Measurements from ENCODE around the gene CD200R1. TPM values are rescaled to one million over a fixed set of nuclear protein-coding genes. Genes with fewer than 3 reads are reported as not detected.

Gene CD200R1
- total and polyA plus RNA-seq, 7 donors = 0.06 to 0.79 (median 0.50) TPM

DNA sequence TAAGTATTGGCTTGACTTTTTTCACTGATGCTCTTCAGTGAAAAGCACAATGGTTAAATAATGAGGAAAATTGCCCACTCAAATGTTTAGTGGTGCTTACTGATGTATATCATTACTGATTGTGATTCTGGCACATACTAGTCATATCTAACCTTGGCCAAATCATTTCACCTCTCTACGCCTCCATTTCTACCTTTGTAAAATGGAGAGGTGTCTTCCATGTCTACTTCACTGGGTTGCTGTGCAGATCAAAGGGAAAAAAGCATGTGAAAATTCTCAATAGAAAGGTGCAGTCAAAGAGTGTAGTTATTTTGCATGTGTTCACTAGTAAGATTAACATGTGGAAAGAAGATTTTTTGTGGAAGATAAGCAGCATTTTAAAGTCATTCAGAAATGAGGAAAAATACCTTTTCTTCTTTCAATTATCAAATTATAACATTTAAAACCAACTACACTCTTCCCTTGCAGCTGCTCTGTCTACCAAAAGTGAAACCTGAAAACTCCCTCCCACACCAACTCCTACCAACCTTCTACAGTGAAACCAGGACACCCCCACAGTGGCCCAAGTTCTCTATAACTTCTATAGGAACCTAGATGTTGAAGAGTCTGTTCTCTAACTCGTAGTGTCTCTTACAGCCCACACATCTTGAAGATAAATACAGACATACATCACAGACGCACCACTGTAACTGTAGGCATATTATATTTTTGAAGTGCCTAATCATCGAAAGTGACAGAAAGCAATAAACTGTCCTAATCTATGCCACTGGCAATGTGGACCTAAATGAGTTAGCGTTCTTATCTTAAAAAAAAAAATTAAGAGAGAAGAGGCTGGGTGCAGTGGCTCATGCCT, 1.4 kb downstream of the CD200R1 start:
- intact Hi-C loops (cut with DNase I) = loop anchor here in 1 of 2 donors (10.0 kb wide), 1 partner anchor 239 kb away; no protein-coding TSS in a partner anchor
- H3K27ac ChIP-seq = no peak overlapping the region
- peaks cover 0 to 6% (median 2%) of the 10 kb centered on the region in 3 donors for H3K27me3 ChIP-seq (ENCODE audit: insufficient read depth in 3 of 3, low read length in 2 of 3)
- no peaks in the 10 kb centered on the region for H3K9me3 ChIP-seq
- no peaks in the 10 kb centered on the region for H3K4me1 ChIP-seq
- no peak for ATAC-seq
- peak overlapping the region; percentile 39 for H3K4me3 ChIP-seq
- H3K36me3 ChIP-seq (ENCODE audit: insufficient read depth in 1 of 2, low read depth in 1 of 2) = no peaks in the 10 kb centered on the region
- WGBS, 3 donors = 79 to 81% (median 80%) methylated on average over 5 of the region's 5 CpGs
- TF ChIP-seq, protein P1, sequence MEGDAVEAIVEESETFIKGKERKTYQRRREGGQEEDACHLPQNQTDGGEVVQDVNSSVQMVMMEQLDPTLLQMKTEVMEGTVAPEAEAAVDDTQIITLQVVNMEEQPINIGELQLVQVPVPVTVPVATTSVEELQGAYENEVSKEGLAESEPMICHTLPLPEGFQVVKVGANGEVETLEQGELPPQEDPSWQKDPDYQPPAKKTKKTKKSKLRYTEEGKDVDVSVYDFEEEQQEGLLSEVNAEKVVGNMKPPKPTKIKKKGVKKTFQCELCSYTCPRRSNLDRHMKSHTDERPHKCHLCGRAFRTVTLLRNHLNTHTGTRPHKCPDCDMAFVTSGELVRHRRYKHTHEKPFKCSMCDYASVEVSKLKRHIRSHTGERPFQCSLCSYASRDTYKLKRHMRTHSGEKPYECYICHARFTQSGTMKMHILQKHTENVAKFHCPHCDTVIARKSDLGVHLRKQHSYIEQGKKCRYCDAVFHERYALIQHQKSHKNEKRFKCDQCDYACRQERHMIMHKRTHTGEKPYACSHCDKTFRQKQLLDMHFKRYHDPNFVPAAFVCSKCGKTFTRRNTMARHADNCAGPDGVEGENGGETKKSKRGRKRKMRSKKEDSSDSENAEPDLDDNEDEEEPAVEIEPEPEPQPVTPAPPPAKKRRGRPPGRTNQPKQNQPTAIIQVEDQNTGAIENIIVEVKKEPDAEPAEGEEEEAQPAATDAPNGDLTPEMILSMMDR (IDR thresholded peaks at IDR 0.05) = no peak
- no peak for DNase-seq

DNA sequence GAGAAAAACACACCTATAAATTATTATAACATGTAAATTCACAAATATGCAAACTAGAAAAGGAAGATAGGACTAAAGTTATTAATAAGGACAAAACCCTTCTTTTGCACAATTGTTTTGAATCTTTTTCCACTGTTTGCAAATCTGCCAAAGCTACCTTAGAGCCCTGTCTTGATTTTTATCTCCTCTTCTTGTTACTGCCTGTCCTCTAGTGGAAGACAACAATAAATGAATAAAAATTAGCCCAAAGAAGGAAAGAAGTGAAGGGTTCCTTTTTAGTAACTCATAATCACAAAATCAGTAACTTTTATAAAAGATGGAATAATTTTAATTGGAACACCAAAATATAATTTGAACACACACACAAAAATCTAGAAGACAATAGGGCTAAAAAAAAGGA, 2.7 kb downstream of the CD200R1 start:
- no peaks in the 10 kb centered on the region for H3K9me3 ChIP-seq
- intact Hi-C loops (cut with DNase I) = loop anchor here in 1 of 2 donors (10.0 kb wide), 1 partner anchor 237 kb away; no protein-coding TSS in a partner anchor
- no peaks in the 10 kb centered on the region for H3K4me1 ChIP-seq
- H3K27ac ChIP-seq = no peak overlapping the region
- no peak for ATAC-seq
- TF ChIP-seq, protein P1 (IDR thresholded peaks at IDR 0.05) = no peak
- no peak for DNase-seq
- H3K27me3 ChIP-seq (ENCODE audit: insufficient read depth in 3 of 3, low read length in 2 of 3) = peaks cover 0 to 6% (median 2%) of the 10 kb centered on the region in 3 donors
- no peaks in the 10 kb centered on the region for H3K36me3 ChIP-seq (ENCODE audit: insufficient read depth in 1 of 2, low read depth in 1 of 2)
- H3K4me3 ChIP-seq = no peak overlapping the region

DNA sequence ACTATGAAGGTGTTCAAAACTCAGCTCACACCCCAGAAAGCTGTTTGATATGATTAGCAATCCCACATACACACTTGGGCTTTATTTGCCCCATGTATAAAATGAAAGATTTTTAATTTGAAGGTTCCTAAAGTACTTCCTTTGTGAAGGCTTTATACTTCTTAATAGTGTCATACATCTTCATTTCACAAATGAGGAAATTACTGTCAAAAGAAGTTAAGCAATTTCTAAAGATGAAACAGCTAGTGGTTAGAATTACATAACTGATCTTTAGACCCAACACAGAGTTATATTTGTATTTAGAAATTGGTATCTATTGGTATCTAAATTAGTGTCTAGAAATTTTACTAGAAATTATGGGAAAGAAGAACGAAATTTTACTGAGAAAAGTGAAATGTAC, 7.1 kb downstream of the CD200R1 start:
- H3K27ac ChIP-seq = no peak overlapping the region
- H3K9me3 ChIP-seq = no peaks in the 10 kb centered on the region
- no peak overlapping the region for H3K4me3 ChIP-seq
- DNase-seq (no peak), ATAC-seq (no peak)
- intact Hi-C loops (cut with DNase I) = no loop called here
- peaks cover 0 to 6% (median 2%) of the 10 kb centered on the region in 3 donors for H3K27me3 ChIP-seq (ENCODE audit: insufficient read depth in 3 of 3, low read length in 2 of 3)
- WGBS, 3 donors = 66 to 69% (median 68%) methylated on average over 1 of the region's 1 CpG
- TF ChIP-seq, protein P1 (IDR thresholded peaks at IDR 0.05) = no peak
- no peaks in the 10 kb centered on the region for H3K36me3 ChIP-seq (ENCODE audit: insufficient read depth in 1 of 2, low read depth in 1 of 2)
- no peaks in the 10 kb centered on the region for H3K4me1 ChIP-seq

DNA sequence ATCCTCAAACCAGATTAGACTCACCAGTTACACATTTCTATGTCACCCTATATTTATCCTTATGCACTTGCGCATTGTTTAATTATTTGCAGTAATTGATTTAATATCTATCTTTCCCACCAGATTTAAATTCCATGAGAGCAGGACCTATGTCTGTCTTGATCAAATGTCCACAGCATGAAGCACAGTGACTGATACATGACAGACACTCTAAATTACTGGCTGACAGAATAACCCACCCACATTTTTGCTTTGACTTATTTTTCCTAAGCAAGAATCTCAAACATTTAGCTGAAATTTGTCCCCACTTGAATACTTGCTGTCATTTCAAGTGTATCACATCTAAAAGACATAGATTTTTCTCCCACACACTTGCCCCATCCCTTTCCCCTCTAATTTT, 7.5 kb downstream of the CD200R1 start:
- Histone ChIP-seq H3K4me1 (no peaks in the 10 kb centered on the region), H3K27ac (no peak overlapping the region), H3K27me3 (ENCODE audit: insufficient read depth in 3 of 3, low read length in 2 of 3) (peaks cover 0 to 6% (median 2%) of the 10 kb centered on the region in 3 donors), H3K9me3 (no peaks in the 10 kb centered on the region), H3K4me3 (no peak overlapping the region), H3K36me3 (ENCODE audit: insufficient read depth in 1 of 2, low read depth in 1 of 2) (no peaks in the 10 kb centered on the region)
- no peak for ATAC-seq
- intact Hi-C loops (cut with DNase I) = no loop called here
- no peak for DNase-seq
- WGBS, 3 donors = 96 to 100% (median 100%) methylated on average over 1 of the region's 1 CpG
- TF ChIP-seq, protein P1 (IDR thresholded peaks at IDR 0.05) = no peak

Measured in psoas muscle (tissue), 8 donors.